ENCODE measurements around the gene BIN2. TPM values are rescaled to one million over a fixed set of nuclear protein-coding genes. Genes with fewer than 3 reads are reported as not detected.

BIN2 gene
- polyA plus RNA-seq, 3 donors = 120 to 376 (median 196) TPM

GRCh38 chr12:51373187-51373586 lies 49.2 kb upstream of the BIN2 start:
- H3K4me1 ChIP-seq (ENCODE audit: control insufficient read depth in 1 of 2, insufficient read depth in 2 of 2, low read length in 2 of 2) = peaks cover 18 to 23% of the 10 kb centered on the region in 2 donors
- no peak overlapping the region for H3K4me2 ChIP-seq (replicated peaks; ENCODE audit: extremely low read depth, low read length, poor library complexity, severe bottlenecking)
- H3K36me3 Mint-ChIP-seq = peaks cover 75 to 85% of the 10 kb centered on the region in 2 donors
- H3K79me2 ChIP-seq (ENCODE audit: insufficient read depth, low read length) = no peaks in the 10 kb centered on the region
- H3K27me3 ChIP-seq (ENCODE audit: control insufficient read depth in 2 of 2, insufficient read depth in 2 of 2, low read length in 2 of 2) = no peaks in the 10 kb centered on the region
- peaks cover 26% of the 10 kb centered on the region for H3K4me1 Mint-ChIP-seq
- no CpG with 5 or more reads among the region's 3 CpGs for WGBS (ENCODE audit: insufficient coverage)
- peaks cover 0 to 16% (median 9%) of the 10 kb centered on the region in 7 donors for H3K9me3 Mint-ChIP-seq
- peak overlapping the region in 6 of 7 donors; percentile 27 to 81 (median 64) for H3K27ac Mint-ChIP-seq
- H3K36me3 ChIP-seq (replicated peaks in 1 of 2; ENCODE audit: control insufficient read depth in 1 of 2, insufficient read depth in 2 of 2, low read length in 2 of 2) = peaks cover 30 to 74% of the 10 kb centered on the region in 2 donors
- H3K4me3 ChIP-seq (replicated peaks in 1 of 3; ENCODE audit: low read depth in 2 of 3, low read length in 3 of 3) = no peak overlapping the region
- DNase-seq = peak; percentile 54 to 85 (median 77)
- no peak overlapping the region for H3K27ac ChIP-seq (ENCODE audit: low read depth in 1 of 2, low read length in 2 of 2)
- H3K27me3 Mint-ChIP-seq (ENCODE audit: low read depth in 3 of 3) = peaks cover 0 to 7% (median 0%) of the 10 kb centered on the region in 3 donors
- no peaks in the 10 kb centered on the region for H3K9me3 ChIP-seq (replicated peaks in 1 of 2; ENCODE audit: control insufficient read depth in 1 of 2, insufficient read depth in 1 of 2, low read length in 2 of 2)
- H3K9ac ChIP-seq (ENCODE audit: insufficient read depth, low read length, poor library complexity, severe bottlenecking) = no peak overlapping the region
- H2AFZ ChIP-seq (ENCODE audit: insufficient read depth, low read depth, low read length, poor library complexity, severe bottlenecking) = no peak overlapping the region
- peaks cover 8% of the 10 kb centered on the region for H4K20me1 ChIP-seq (ENCODE audit: insufficient read depth, low read length)
- intact Hi-C loops (cut with micrococcal nuclease) = no loop called here
- H3K4me3 Mint-ChIP-seq = no peak overlapping the region
- TF ChIP-seq CTCF (IDR thresholded peaks at IDR 0.05) = no peak

GRCh38 chr12:51372021-51372420 lies 48.0 kb upstream of the BIN2 start:
- intact Hi-C loops (cut with micrococcal nuclease) = no loop called here
- DNase-seq = no peak
- no peak overlapping the region for H3K4me3 ChIP-seq (replicated peaks in 1 of 3; ENCODE audit: low read depth in 2 of 3, low read length in 3 of 3)
- WGBS (ENCODE audit: insufficient coverage) = 86% methylated on average over 1 of the region's 2 CpGs
- peaks cover 8% of the 10 kb centered on the region for H4K20me1 ChIP-seq (ENCODE audit: insufficient read depth, low read length)
- H3K9me3 ChIP-seq (replicated peaks in 1 of 2; ENCODE audit: control insufficient read depth in 1 of 2, insufficient read depth in 1 of 2, low read length in 2 of 2) = no peaks in the 10 kb centered on the region
- H3K27ac Mint-ChIP-seq = peak overlapping the region in 3 of 7 donors; percentile 5 to 48 (median 28)
- H3K27me3 ChIP-seq (ENCODE audit: control insufficient read depth in 2 of 2, insufficient read depth in 2 of 2, low read length in 2 of 2) = no peaks in the 10 kb centered on the region
- peaks cover 73 to 83% of the 10 kb centered on the region in 2 donors for H3K36me3 Mint-ChIP-seq
- no peak overlapping the region for H3K4me3 Mint-ChIP-seq
- H3K4me1 ChIP-seq (ENCODE audit: control insufficient read depth in 1 of 2, insufficient read depth in 2 of 2, low read length in 2 of 2) = peaks cover 18 to 23% of the 10 kb centered on the region in 2 donors
- no peak overlapping the region for H3K27ac ChIP-seq (ENCODE audit: low read depth in 1 of 2, low read length in 2 of 2)
- peaks cover 0 to 6% (median 0%) of the 10 kb centered on the region in 3 donors for H3K27me3 Mint-ChIP-seq (ENCODE audit: low read depth in 3 of 3)
- TF ChIP-seq CTCF (IDR thresholded peaks at IDR 0.05) = no peak
- H3K4me1 Mint-ChIP-seq = peaks cover 26% of the 10 kb centered on the region
- no peak overlapping the region for H3K4me2 ChIP-seq (replicated peaks; ENCODE audit: extremely low read depth, low read length, poor library complexity, severe bottlenecking)
- H3K79me2 ChIP-seq (ENCODE audit: insufficient read depth, low read length) = no peaks in the 10 kb centered on the region
- H3K9me3 Mint-ChIP-seq = peaks cover 0 to 16% (median 9%) of the 10 kb centered on the region in 7 donors
- no peak overlapping the region for H3K9ac ChIP-seq (ENCODE audit: insufficient read depth, low read length, poor library complexity, severe bottlenecking)
- H2AFZ ChIP-seq (ENCODE audit: insufficient read depth, low read depth, low read length, poor library complexity, severe bottlenecking) = no peak overlapping the region
- H3K36me3 ChIP-seq (replicated peaks in 1 of 2; ENCODE audit: control insufficient read depth in 1 of 2, insufficient read depth in 2 of 2, low read length in 2 of 2) = peaks cover 18 to 67% of the 10 kb centered on the region in 2 donors

Measured in CD14-positive monocyte (primary cell).